HG02763 (cell line): ENCODE results near the gene ASS1.
"Not testable (repeated sequence)": the region's sequence is repeated elsewhere in the genome, so short reads cannot be mapped to it uniquely, and the experiment has no call there.

Experiments used
- ATAC-seq: cut with Tn5 transposase; IDR thresholded peaks from one replicate; pipeline ENCODE4 v1.9.1; 2021; ENCODE audit warnings: mild to moderate bottlenecking, moderate library complexity; ENCODE audit not compliant: unreplicated experiment

ASS1 gene

GRCh38 chr9:130433168-130433946 is 11.4 kb upstream of the ASS1 start:
- ATAC-seq, result no peak

- ATAC-seq, result no peak
These were observed 10.9 kb upstream of the ASS1 start for GRCh38 chr9:130433947-130434262.

- not testable (repeated sequence) for ATAC-seq
These were observed 10.1 kb upstream of the ASS1 start for GRCh38 chr9:130434656-130435055.

GRCh38 chr9:130437011-130437789 is 7.6 kb upstream of the ASS1 start:
- ATAC-seq, result no peak

- ATAC-seq, result no peak
These were observed 6.3 kb upstream of the ASS1 start for GRCh38 chr9:130438382-130438981.

GRCh38 chr9:130441031-130441430 is 3.7 kb upstream of the ASS1 start:
- ATAC-seq, result no peak

GRCh38 chr9:130442746-130443455 is 1.9 kb upstream of the ASS1 start:
- ATAC-seq, result no peak

GRCh38 chr9:130443456-130443801 is 1.3 kb upstream of the ASS1 start:
- no peak for ATAC-seq

GRCh38 chr9:130443840-130444492 is 795 bp upstream of the ASS1 start:
- ATAC-seq, result no peak

GRCh38 chr9:130445268-130445983 is 665 bp downstream of the ASS1 start:
- no peak for ATAC-seq

GRCh38 chr9:130446101-130446861 is 1.5 kb downstream of the ASS1 start:
- no peak for ATAC-seq

- ATAC-seq, result no peak
These were observed 2.5 kb downstream of the ASS1 start for GRCh38 chr9:130447193-130447816.

GRCh38 chr9:130448035-130448624 is 3.4 kb downstream of the ASS1 start:
- ATAC-seq, result no peak

- no peak for ATAC-seq
These were observed 4.2 kb downstream of the ASS1 start for GRCh38 chr9:130448771-130449603.

- ATAC-seq, result no peak
These were observed 5.7 kb downstream of the ASS1 start for GRCh38 chr9:130450344-130451003.

GRCh38 chr9:130451004-130451390 is 6.2 kb downstream of the ASS1 start:
- no peak for ATAC-seq
